HG03354 (cell line): ENCODE measurements around the gene CFAP157.
A peak's percentile ranks its signal among the peaks of the same experiment; 100 is the strongest.

Source experiments
- ATAC-seq: cut with Tn5 transposase; IDR thresholded peaks from one replicate; pipeline ENCODE4 v1.9.1; 2021; ENCODE audit warnings: mild to moderate bottlenecking; ENCODE audit not compliant: unreplicated experiment, poor library complexity, severe bottlenecking

The CFAP157 gene

DNA sequence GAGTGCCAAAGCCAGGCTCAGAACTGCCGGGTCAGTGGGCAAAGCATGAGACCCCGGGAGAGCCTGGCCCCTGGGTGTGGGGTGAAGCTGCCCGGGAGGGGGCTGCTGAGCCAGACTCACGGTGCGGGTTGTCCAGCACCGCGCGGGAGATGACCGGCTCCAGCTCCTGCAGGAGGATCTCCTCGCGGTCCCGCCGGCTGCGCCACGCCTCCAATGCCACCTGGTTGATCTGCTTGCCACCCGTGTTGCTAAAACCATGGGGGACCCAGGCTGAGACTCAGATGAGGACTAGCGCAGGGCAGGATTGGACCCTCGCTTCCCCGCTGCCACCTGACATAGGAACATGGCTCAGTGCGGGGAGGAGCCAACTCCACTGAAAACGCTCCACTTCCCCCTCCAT lies 25.7 kb downstream of the CFAP157 start:
- no peak for ATAC-seq

DNA sequence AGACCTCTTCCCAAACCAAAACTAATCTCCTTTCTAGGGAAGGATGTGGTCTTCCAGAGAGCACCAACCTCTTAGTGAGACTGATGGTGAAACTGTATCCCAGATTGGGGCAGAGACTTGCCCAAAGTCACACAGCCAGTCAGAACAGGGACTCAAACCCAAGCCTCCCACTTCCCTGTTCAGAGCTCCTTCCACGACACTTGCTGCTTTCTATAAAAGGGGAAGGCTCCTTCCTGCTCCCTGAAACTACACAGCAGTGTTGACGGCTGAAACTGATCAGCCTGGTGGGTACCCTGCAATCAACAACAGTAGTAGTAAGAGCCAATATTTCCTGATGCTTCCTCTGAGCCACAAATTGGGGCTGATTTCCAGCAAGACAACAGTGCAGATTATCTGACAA lies 26.8 kb downstream of the CFAP157 start:
- ATAC-seq, result no peak

DNA sequence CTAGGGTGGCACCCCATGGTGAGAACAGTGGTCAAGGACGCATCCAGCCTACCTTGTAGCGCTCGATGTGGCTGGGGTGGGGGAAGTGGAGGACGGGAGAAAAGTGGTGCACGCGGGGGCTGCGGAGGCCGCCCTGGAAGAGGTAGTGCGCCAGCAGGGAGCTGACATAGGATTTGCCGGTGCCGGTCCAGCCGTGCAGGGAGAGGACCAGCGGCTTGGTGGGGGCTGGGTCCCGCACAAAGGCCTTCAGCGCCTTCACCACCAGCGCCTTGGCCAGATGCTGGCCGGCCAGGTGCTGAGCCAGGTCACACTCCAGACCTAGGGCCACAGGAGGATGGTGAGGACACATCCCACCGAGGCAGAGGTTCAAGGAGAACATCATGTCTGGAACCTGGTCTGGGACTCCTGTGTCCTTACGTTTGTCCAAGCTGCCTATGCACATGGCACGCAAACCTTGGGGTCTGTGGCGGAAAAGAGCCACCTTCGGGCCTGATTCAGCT lies 27.5 kb downstream of the CFAP157 start:
- ATAC-seq, result no peak

- peak; percentile 86 for ATAC-seq
These were observed 28.1 kb downstream of the CFAP157 start, which contains the start of gene TOR2A for GRCh38 chr9:127734747-127735529. Gene TOR2A, minus strand, starts transcription at chr9:127735294. Its CDS starts 24 bp downstream, at chr9:127735270.

- ATAC-seq, result no peak
These were observed 28.9 kb downstream of the CFAP157 start for GRCh38 chr9:127735530-127736185.

DNA sequence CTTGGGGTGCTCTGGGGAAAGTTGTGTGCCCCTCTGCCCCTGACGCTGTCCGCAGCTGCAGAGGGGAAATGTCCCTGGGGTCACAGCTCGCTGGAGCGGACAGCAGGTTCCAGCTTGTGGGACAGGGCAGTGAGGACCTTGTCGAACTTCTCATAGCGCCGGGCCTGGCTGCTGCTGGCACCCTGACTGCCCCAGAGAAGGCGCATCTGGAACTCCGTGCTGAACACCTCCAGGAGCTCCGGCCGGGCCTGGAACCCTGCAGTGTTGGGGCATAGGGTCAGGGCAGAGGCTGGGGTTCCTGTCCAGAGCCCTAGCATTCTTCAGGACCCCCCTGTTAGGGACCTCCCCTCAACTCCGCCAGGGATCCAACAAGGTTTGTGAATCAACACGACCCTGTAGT lies 31.9 kb downstream of the CFAP157 start:
- no peak for ATAC-seq

DNA sequence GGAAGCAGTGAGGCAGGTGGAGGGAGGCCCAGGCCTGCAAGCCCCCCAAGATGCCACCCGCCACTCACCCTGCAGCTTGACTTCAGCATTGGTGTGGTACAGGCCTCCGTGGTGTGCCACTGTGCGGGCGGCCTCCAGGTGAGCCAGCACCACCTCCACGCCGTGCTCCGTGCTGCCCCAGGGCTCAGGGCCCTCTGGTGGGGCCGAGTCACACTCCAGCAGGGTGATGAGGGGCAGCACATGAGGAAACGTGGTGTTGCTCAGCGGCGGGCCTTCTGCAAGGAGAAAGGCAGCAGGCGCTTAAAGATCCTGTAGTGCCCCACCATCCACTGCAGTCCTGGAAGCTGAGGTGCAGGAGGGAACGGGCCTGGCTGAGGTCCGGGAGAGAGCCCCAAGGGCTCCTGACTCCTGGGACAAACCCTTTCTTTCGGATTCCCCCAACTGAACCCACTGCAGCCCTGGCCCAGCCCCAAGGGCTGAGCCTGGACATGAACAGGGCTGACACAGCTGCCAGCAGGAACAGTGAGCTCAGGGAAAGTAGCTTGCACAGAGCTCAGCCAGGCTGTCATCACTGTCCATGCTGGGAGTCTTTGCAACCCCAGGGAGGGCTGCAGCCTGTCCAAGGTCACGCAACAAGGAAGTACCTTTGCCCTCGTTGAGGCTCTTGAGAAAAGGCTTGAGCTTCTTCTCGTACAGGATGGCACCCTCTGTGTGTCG lies 33.0 kb downstream of the CFAP157 start:
- ATAC-seq, result no peak

- no peak for ATAC-seq
These were observed 35.1 kb downstream of the CFAP157 start for GRCh38 chr9:127741831-127742434.

- ATAC-seq, result no peak
These were observed 35.8 kb downstream of the CFAP157 start for GRCh38 chr9:127742435-127743088.

GRCh38 chr9:127744398-127745110 lies 37.8 kb downstream of the CFAP157 start:
- no peak for ATAC-seq

- ATAC-seq, result no peak
These were observed 40.3 kb downstream of the CFAP157 start for GRCh38 chr9:127746959-127747569.

GRCh38 chr9:127749090-127749787 lies 42.5 kb downstream of the CFAP157 start:
- no peak for ATAC-seq

DNA sequence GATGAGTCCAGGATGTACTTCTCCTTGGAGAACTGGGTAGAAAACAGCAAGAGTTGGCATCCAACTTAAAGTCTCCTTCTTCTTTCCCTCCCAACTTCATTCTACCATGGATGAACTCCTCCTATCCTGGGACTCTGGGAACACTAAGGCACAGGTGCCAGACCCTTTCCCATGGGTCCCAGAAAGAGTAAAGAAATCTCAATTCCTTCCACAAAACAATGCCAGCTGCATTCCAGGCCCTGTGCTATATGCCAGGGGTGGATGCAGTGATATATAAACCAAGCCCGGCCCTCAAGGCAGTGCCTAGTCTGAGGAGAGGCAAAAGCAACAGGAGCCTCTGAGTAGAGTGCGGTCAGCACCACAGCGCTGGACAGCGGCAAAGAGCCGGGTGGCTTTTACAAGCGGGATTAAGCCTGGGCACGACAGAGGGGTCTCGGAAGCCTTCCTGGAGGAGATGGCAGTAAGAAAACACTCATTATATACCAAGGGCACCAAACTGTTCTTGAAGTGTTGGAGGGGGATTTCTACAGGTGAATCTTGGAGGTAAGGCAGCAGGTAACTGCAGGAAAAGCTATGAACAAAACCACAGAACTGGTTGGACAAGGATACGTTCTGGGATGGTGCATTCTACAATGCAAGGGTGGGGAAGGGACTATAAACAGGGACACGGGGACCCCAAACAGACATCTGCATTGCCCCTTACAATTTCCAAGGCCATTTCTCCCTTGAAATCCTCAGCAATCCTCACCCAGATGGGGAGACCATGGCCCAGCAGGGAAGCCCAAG lies 44.7 kb downstream of the CFAP157 start:
- no peak for ATAC-seq

- ATAC-seq, result no peak
These were observed 46.4 kb downstream of the CFAP157 start for GRCh38 chr9:127753148-127753547.

GRCh38 chr9:127753622-127754021 lies 46.8 kb downstream of the CFAP157 start:
- no peak for ATAC-seq

GRCh38 chr9:127754099-127755060 lies 47.6 kb downstream of the CFAP157 start:
- ATAC-seq, result no peak
